Measurements from ENCODE around the gene TRIML2. TPM values are rescaled to one million over a fixed set of nuclear protein-coding genes. Genes with fewer than 3 reads are reported as not detected.

The TRIML2 gene
- total RNA-seq, 1 experiment from 2014 or later = not detected

DNA sequence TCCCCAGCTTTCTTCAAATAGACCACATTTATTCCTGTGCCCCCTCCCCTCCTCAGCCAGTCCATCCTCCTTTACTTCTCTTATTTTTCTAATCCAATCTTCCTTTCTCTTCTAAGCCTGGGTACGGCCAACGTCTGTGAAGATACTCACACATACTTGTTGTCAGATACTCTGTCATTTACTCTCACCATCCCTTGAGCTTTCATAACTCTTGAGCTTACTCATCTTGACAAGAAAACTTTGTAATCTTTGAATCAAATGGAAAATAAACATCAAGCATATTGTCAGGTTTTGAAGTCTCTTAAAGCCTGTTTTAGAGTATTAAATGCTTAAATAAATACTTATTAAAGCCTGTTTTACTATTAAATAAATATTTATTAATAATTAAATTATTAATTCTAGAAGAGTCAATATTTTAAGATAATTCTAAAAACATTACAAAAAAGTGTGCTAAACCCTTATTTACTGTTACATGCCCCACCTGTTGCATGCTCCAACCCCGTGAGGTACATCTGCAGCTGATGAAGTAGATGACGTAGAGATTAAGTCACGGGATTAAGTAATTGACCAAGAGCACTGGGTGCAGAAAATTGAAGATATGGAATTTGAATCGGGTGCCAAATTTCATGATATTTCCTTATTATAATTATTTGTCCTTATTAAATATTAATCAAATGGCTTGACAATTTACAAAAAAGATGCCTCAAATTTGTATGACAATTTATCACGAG is 1.5 kb upstream of the TRIML2 start:
- intact Hi-C loops (cut with micrococcal nuclease) = no loop called here
- no TSS peak for BruUV-seq (replicated peaks)
- no peak overlapping the region for H3K9ac ChIP-seq (ENCODE audit: low read length)
- H3F3A ChIP-seq (ENCODE audit: low read length, unreplicated experiment) = no peaks in the 10 kb centered on the region
- H3K9me3 ChIP-seq (ENCODE audit: low read length) = no peaks in the 10 kb centered on the region
- H3K4me1 ChIP-seq (ENCODE audit: insufficient read depth, low read length) = no peaks in the 10 kb centered on the region
- TF ChIP-seq EZH2 (IDR thresholded peaks at IDR 0.05; ENCODE audit: low read length, unreplicated experiment) = no peak
- no peak for TF ChIP-seq EZH2phosphoT487 (IDR thresholded peaks at IDR 0.05; ENCODE audit: borderline replicate concordance, low read length)
- TF ChIP-seq CTCF (conservative IDR thresholded peaks at IDR 0.05; ENCODE audit: low read depth, low read length) = no peak
- peak; percentile 24 for DNase-seq
- no peaks in the 10 kb centered on the region for H4K20me1 ChIP-seq (ENCODE audit: low read length)
- no peaks in the 10 kb centered on the region for H3K27me3 ChIP-seq (ENCODE audit: low read length)
- ChIA-PET CTCF (no interaction called here), POLR2A (ENCODE audit: unreplicated experiment) (no interaction called here)
- H3K4me2 ChIP-seq (ENCODE audit: low read length) = no peak overlapping the region
- H3K9me2 ChIP-seq (replicated peaks; ENCODE audit: low read length) = no peaks in the 10 kb centered on the region
- no peaks in the 10 kb centered on the region for H3K36me3 ChIP-seq (ENCODE audit: low read depth, low read length)
- no peak overlapping the region for H3K4me3 ChIP-seq (ENCODE audit: low read length)
- H2AFZ ChIP-seq (ENCODE audit: low read length) = no peak overlapping the region
- ATAC-seq = no peak
- H3K79me2 ChIP-seq (ENCODE audit: low read length) = no peaks in the 10 kb centered on the region
- no peak overlapping the region for H3K27ac ChIP-seq (ENCODE audit: low read length)

GRCh38 chr4:188110036-188110435 is 633 bp upstream of the TRIML2 start:
- H3K4me2 ChIP-seq (ENCODE audit: low read length) = no peak overlapping the region
- H3K27me3 ChIP-seq (ENCODE audit: low read length) = no peaks in the 10 kb centered on the region
- DNase-seq = no peak
- H3K4me3 ChIP-seq (ENCODE audit: low read length) = no peak overlapping the region
- no peak overlapping the region for H3K9ac ChIP-seq (ENCODE audit: low read length)
- H3K36me3 ChIP-seq (ENCODE audit: low read depth, low read length) = no peaks in the 10 kb centered on the region
- no peak overlapping the region for H2AFZ ChIP-seq (ENCODE audit: low read length)
- no peaks in the 10 kb centered on the region for H3F3A ChIP-seq (ENCODE audit: low read length, unreplicated experiment)
- no peak for ATAC-seq
- BruUV-seq (replicated peaks) = no TSS peak
- no peaks in the 10 kb centered on the region for H3K79me2 ChIP-seq (ENCODE audit: low read length)
- CTCF ChIA-PET = no interaction called here
- POLR2A ChIA-PET (ENCODE audit: unreplicated experiment) = no interaction called here
- H3K9me3 ChIP-seq (ENCODE audit: low read length) = no peaks in the 10 kb centered on the region
- H3K27ac ChIP-seq (ENCODE audit: low read length) = no peak overlapping the region
- intact Hi-C loops (cut with micrococcal nuclease) = no loop called here
- TF ChIP-seq EZH2phosphoT487 (IDR thresholded peaks at IDR 0.05; ENCODE audit: borderline replicate concordance, low read length) (no peak), EZH2 (IDR thresholded peaks at IDR 0.05; ENCODE audit: low read length, unreplicated experiment) (no peak), CTCF (conservative IDR thresholded peaks at IDR 0.05; ENCODE audit: low read depth, low read length) (no peak)
- H4K20me1 ChIP-seq (ENCODE audit: low read length) = no peaks in the 10 kb centered on the region
- H3K9me2 ChIP-seq (replicated peaks; ENCODE audit: low read length) = no peaks in the 10 kb centered on the region
- H3K4me1 ChIP-seq (ENCODE audit: insufficient read depth, low read length) = no peaks in the 10 kb centered on the region

Data from PC-3 (cell line).